H1 (cell line): ENCODE measurements around the gene WFDC5.

Source experiments
- BRCA1 ChIP-seq: IDR thresholded peaks from 2 replicates; pipeline ENCODE4 v1.6.1; 2012; ENCODE audit warnings: low read depth, low read length, improper control_type of control experiment
- EGR1 ChIP-seq: IDR thresholded peaks from 2 replicates; pipeline ENCODE4 v1.6.1; 2011; ENCODE audit warnings: low read depth, low read length, borderline replicate concordance
- EP300 ChIP-seq, 2 experiments: IDR thresholded peaks; 1 replicate in 1 of 2; 2 replicates in 1 of 2; pipeline ENCODE4 v1.6.1; 2011 to 2012; ENCODE audit warnings: low read depth in 2 of 2, low read length in 2 of 2, mild to moderate bottlenecking in 2 of 2, borderline replicate concordance in 1 of 2, inconsistent platforms in 1 of 2, moderate library complexity in 1 of 2
- GTF2F1 ChIP-seq: IDR thresholded peaks from 2 replicates; pipeline ENCODE4 v1.6.1; 2012; ENCODE audit warnings: low read depth, low read length, improper control_type of control experiment, borderline replicate concordance
- KDM4A ChIP-seq: IDR thresholded peaks from one replicate; pipeline ENCODE4 v1.7.1; 2012; ENCODE audit warnings: low read depth, mild to moderate bottlenecking, moderate library complexity, low read length, inconsistent platforms; ENCODE audit not compliant: severe bottlenecking
- NRF1 ChIP-seq: IDR thresholded peaks from 2 replicates; pipeline ENCODE4 v1.6.1; 2011; ENCODE audit warnings: mild to moderate bottlenecking, low read depth, low read length, improper control_type of control experiment
- POLR2AphosphoS5 ChIP-seq: IDR thresholded peaks from 2 replicates; pipeline ENCODE4 v1.6.1; 2011; ENCODE audit warnings: low read depth, low read length
- RAD21 ChIP-seq, 2 experiments: IDR thresholded peaks in 1 of 2; conservative IDR thresholded peaks in 1 of 2; 2 replicates each; pipeline ENCODE4 v1.6.1; 2011; ENCODE audit warnings: low read depth in 2 of 2, low read length in 2 of 2, improper control_type of control experiment in 1 of 2, inconsistent platforms in 1 of 2, mild to moderate bottlenecking in 1 of 2, moderate library complexity in 1 of 2
- TEAD4 ChIP-seq: IDR thresholded peaks from 2 replicates; pipeline ENCODE4 v1.6.1; 2012; ENCODE audit warnings: low read depth, low read length, inconsistent platforms, mixed read lengths
- YY1 ChIP-seq: IDR thresholded peaks from 2 replicates; pipeline ENCODE4 v1.6.1; 2011; ENCODE audit warnings: low read depth, mild to moderate bottlenecking, low read length
- TF ChIP-seq, protein P1 (sequence below), 3 experiments: IDR thresholded peaks; 1 replicate in 2 of 3; 2 replicates in 1 of 3; pipeline versions ENCODE4 v1.5.1 to v1.6.1; 2011; ENCODE audit warnings: low read length in 3 of 3, mild to moderate bottlenecking in 3 of 3, inconsistent platforms in 2 of 3, low read depth in 1 of 3, moderate library complexity in 1 of 3; ENCODE audit not compliant: insufficient read depth in 1 of 3; ENCODE audit errors: control extremely low read depth in 1 of 3
- TF ChIP-seq, protein P2 (sequence below): IDR thresholded peaks from 2 replicates; pipeline ENCODE4 v1.6.1; 2011; ENCODE audit warnings: low read length, improper control_type of control experiment

DNA sequence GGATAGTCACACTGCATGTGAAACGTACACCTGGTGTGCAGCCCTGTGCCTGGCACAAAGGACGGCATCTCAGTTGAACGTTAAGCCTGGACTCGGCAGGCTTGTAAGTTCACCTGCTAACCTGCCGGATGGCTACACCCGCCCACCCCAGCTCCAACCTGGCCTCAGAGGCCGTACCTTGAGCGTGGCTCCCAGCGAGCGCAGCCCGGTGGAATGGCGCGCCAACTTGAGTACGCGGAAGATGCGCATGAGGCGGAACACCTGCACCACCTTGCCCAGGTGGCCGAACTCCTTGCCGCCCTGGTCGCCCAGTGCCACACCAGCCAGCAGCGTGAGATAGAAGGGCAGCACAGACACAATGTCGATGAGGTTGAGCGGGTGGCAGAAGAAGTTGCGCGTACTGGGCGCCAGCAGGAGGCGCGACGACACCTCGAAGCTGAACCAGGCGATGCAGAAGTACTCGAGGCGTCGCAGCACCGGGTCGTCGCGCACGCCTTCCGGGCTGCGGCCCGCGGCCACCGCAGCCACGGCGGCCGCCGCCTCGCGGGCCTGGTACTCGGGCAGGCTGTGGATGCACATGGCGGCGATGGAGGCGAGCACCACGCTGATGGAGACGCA, 17.4 kb downstream of the WFDC5 start:
- TF ChIP-seq, protein P1, sequence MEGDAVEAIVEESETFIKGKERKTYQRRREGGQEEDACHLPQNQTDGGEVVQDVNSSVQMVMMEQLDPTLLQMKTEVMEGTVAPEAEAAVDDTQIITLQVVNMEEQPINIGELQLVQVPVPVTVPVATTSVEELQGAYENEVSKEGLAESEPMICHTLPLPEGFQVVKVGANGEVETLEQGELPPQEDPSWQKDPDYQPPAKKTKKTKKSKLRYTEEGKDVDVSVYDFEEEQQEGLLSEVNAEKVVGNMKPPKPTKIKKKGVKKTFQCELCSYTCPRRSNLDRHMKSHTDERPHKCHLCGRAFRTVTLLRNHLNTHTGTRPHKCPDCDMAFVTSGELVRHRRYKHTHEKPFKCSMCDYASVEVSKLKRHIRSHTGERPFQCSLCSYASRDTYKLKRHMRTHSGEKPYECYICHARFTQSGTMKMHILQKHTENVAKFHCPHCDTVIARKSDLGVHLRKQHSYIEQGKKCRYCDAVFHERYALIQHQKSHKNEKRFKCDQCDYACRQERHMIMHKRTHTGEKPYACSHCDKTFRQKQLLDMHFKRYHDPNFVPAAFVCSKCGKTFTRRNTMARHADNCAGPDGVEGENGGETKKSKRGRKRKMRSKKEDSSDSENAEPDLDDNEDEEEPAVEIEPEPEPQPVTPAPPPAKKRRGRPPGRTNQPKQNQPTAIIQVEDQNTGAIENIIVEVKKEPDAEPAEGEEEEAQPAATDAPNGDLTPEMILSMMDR (IDR thresholded peaks at IDR 0.05; ENCODE audit: control extremely low read depth in 1 of 3, insufficient read depth in 1 of 3, low read depth in 1 of 3, low read length in 3 of 3): peak in 2 of 3 experiments; percentile 5 to 11; a peak in 2 of 4 replicates
- TF ChIP-seq POLR2AphosphoS5 (no peak), YY1 (no peak), BRCA1 (no peak), TEAD4 (no peak), NRF1 (no peak), RAD21 (IDR thresholded peaks at IDR 0.05 in 1 of 2, conservative IDR thresholded peaks at IDR 0.05 in 1 of 2; ENCODE audit: low read depth in 2 of 2, low read length in 2 of 2) (no peak; a peak in 1 of 4 replicates), EGR1 (no peak), KDM4A (no peak), EP300 (IDR thresholded peaks at IDR 0.05; ENCODE audit: borderline replicate concordance in 1 of 2, low read depth in 2 of 2, low read length in 2 of 2) (no peak), GTF2F1 (no peak)
- TF ChIP-seq, protein P2, sequence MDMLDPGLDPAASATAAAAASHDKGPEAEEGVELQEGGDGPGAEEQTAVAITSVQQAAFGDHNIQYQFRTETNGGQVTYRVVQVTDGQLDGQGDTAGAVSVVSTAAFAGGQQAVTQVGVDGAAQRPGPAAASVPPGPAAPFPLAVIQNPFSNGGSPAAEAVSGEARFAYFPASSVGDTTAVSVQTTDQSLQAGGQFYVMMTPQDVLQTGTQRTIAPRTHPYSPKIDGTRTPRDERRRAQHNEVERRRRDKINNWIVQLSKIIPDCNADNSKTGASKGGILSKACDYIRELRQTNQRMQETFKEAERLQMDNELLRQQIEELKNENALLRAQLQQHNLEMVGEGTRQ: no peak
